NCI-H748 (cell line): Measurements from ENCODE around the gene AGBL4.
"Not testable (repeated sequence)": the region's sequence is repeated elsewhere in the genome, so short reads cannot be mapped to it uniquely, and the experiment has no call there.

Experiments
- DNase-seq: peaks from one replicate; lab custom pipeline; 2025; ENCODE audit not compliant: unreplicated experiment; lab: John Stamatoyannopoulos, UW

Gene AGBL4

DNA sequence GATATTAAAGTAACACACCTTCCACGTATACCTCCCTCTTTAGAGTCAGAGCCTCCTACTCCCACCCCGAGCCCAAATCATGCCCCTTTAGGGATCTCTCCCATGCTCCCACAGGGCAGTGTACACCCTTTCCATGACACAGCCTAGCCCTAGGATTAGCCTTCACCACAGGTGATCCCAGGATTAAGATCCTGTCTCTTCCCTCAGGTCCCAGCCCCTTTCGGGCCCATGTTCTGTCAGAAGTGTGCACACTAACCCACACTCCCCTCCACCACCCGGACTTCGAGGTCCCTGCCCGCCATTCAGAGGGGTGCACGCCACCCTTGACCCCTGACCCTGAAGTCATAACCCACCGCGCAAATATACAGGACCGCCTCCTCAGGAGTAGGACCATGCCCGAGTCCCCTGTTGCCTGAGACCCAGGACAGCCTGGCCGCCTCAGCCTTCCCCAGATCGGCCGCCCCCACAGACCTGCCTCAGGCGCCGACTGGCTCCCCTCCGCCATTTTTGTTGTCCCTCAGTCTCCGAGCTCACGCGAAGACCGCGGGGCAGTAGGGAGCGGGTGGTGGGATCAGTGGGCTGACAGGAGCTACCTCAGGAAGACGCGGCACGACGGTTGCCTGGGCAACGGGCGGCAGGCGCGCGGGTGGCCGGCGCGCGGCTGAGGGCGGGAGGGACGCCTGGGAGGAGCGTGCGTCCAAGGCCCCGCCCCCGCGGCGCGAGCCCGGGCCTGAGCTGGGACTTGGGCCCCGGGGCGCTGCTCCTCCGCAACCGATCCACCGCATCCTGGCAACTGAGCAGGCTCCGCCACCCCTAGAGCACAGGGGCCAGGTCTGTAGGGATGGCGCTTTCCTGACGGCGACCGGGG, at the start of gene AGBL4:
AGBL4 (minus strand) TSS at position 663 of the 868 bp plus-strand sequence.
- peak; percentile 96 for DNase-seq

DNA sequence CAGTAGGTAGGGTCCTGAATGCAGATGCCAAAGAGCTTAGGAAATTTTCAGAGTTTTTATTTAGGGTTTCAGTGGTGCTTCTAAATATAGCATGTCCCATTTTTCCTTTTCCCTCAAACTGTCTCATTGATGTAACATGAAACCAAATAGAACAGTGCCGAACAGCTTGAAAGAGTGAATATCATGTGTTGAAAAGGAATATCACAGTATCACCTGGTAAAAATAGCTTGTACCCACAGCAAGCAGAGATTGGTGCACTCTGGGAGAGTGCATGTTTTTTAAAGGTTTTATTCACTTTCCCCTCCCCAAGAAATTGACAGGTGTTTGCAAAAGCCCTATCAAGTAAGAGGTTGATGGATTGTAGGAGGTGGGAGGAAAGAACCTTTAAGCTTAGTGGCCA, 43.1 kb upstream of the AGBL4 start:
- DNase-seq: no peak

DNA sequence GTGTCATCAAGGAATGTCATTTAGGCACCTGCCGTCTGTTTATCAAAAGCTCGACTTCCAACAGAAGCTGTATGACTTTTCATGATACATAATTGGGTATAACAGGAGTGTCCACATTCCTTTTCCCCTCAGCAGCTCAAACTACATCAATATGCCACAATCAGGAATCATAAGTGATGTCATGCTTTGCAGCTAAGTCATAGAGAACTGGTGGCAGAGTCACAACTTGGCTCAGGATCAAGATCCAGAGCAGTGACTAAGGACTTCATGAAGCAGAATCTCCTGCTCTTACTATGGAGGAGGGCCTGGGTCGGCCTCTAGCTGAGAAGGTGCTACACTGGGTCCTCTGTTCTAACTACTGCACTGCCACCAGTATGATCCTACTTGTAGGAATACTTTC, 36.5 kb upstream of the AGBL4 start:
- peak; percentile 10 for DNase-seq

DNA sequence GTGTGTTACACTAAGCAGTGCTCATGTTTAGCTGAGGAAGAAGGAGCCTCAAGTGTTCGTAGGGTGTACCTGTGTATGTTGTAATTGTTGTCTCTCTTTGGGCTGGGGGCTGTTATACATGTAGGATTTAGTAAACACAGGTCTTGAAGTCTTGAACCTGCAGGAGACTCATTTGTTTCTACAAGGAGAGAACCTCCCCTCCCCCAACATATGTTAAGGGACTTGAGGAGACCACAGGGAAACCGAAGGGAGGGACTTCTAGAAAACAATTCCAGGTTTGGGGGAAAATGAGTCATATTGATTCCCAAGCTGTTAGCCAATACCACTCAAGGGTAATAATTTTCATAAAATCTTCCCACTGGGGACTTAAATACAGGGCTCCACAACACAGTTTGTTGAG, 25.0 kb upstream of the AGBL4 start:
- no peak for DNase-seq

DNA sequence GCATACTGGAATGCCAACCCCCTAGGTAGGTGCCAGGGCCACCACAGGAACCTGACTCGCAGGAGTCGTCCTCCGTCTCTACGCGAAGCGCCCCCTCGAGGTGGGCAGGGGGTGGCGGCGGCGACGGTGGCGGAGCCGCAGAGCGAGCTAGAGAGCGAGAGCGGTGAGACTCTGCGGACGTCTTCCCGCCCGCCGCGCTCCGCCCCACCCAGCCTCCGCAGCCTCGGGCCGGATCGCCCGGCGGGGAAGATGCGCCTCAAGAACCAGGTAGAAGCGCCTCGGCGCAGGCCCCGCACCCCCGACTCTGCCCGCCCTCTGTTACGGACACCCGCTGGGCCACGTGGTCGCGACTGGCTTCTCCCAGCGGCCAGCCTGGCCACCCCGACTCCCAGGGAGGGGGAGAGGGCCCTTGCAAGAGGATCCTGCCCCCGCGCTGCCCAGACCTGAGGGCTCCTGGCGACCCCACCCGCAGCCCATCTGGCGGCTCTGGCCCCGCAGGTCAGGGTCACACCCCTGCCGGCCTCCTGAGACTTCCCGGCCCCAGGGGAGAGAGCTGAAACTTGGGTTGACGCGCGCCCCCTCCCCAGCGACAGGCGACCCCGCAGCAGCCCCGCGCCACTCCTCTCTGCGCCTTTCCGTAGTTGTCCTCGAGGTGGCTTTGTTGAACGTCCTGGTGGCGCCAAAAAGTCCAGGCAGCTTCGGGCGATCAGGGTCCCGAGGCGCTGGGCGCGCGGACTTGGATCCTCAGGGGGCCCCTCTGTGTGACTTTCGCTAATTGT, 24.4 kb upstream of the AGBL4 start:
- DNase-seq: no peak

DNA sequence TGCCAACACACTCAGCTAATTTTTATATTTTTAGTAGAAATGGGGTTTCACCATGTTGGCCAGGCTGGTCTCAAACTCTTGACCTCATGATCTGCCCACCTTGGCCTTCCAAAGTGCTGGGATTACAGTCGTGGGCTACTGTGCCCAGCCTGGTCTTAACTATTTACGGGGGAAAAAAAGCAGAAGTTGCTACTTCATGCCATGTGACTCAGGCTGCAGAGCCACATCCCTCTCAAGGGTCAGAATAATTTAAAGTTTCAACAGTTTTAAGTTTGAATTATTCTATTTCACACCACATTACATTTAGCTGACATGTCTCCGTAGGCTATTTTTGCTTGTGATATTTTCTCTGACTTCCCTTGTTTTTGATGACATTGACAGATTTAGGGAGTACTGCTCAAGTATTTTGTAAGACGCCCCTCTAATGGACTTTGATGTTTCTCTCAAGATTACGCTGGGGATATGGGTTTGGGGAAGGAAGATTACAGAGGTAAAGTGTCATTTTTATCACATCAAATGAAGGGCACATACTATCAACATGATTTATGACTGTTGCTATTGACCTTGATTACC, 14.6 kb upstream of the AGBL4 start:
- no peak for DNase-seq

DNA sequence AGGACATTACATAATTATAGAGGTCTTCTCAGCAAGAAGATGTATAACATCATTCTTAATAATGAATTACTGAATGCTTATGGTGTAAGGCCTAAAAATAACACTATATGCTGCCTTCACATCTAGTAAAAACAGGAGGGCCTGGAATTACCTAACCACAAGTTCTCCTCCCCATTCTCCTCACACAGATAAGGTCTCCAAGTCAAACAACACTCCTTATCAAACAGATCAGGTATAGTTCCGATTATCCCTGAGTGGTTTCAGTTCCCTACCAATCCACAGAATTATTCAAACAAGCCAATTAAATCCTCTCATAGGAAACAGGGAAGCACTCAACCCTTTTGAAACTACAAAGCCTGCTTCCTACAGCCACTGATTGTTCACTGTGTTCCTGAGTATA, 4.0 kb upstream of the AGBL4 start:
- peak; percentile 61 for DNase-seq

DNA sequence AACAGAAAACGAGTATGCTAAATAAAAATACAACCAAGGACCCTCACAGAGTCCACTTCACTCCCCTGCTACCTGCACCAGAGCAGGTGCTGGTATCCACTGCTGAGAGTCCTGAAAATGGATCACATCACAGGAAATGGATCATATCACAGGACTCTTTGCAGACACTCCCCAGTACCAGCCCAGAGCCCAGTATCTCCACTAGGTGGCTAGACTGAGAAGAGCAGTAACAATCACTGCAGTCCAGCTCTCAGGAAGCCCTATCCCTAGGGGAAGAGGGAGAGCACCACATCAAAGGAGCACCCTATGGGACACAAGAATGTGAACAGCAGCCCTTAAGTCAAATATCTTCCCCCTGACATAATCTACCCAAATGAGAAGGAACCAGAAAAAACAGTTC, 28.0 kb downstream of the AGBL4 start:
- DNase-seq: no peak

DNA sequence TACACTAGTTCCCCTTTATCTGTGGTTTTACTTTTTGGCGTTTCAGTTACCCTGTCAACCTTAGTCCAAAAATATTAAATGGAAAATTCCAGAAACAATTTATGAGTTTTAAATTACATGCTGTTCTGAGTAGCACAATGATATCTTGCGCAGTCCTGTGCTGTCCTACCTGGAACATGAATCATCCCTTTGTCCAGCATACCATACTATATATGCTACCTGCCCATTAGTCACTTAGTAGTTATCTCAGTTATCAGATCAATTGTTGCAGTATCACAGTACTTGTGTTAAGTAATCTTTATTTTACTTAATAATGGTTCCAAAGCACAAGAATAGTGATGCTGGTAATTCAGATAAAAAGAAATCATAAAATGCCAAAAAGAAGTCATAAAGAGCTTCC, 52.7 kb downstream of the AGBL4 start:
- no peak for DNase-seq

DNA sequence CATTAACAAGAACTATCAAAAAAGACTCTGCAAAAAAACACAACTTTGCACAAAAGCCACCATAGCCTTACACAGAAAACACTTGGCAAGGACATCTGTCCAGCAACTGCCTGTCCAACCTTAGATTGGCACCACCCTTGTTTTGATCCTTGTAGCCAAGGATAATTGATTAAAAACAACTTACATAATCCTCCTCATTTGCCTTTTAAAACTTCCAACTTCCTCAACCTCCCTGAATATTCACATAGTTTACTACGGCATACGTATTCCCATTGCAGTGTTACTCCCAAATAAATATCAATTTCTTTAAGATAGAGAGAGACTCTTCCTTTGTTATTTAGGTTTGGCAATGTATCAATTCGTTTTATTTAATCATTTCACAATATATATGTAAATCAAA, 72.4 kb downstream of the AGBL4 start:
- no peak for DNase-seq

DNA sequence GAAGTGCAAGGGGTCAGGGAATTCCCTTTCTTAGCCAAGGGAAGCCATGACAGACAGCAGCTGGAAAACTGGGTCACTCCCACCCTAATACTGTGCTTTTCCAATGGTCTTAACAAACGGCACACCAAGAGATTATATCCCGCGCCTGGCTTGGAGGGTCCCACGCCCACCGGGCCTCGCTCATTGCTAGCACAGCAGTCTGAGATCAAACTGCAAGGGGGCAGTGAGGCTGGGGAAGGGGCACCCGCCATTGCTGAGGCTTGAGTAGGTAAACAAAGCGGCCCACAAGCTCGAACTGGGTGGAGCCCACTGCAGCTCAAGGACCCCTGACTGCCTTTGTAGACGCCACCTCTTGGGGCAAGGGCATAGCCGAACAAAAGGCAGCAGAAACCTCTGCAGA, 108.5 kb downstream of the AGBL4 start:
- DNase-seq: not testable (repeated sequence)

DNA sequence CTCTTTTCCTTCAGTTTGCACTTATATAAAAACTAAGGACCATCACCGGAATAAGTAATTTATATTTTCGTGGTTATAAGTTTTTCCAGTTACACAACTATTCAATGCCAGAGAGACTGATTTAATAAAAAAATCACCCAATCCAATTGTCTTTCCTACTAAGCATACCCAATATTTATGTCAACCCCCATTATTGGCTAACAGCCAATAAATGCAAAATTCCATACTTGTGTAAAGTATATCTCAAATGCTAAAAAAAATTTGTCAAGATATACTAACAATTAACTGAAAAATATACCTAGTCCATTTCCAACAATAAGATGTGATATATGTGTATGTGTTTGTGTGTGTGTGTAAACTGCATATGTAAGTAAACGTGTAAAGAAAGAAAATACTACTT, 117.4 kb downstream of the AGBL4 start:
- no peak for DNase-seq

DNA sequence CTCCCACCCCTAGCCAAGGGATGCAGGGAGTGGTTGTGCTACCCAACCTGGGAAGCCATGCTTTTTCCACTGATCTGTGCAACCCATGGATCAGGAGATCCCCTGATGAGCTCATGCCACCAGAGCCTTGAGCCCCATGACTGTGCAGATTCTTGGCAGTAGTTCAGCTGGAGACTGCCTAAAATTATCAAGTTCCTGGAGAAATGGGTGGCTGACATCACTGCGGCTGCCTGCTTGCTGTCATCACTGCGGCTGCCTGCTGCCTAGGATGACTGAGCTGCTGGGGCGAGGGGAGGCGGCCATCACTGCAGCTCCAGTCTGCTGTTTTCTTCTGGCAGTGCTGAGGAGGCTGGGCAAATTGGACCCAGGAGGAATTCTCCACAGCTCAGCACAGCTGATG, 159.2 kb downstream of the AGBL4 start:
- no peak for DNase-seq

DNA sequence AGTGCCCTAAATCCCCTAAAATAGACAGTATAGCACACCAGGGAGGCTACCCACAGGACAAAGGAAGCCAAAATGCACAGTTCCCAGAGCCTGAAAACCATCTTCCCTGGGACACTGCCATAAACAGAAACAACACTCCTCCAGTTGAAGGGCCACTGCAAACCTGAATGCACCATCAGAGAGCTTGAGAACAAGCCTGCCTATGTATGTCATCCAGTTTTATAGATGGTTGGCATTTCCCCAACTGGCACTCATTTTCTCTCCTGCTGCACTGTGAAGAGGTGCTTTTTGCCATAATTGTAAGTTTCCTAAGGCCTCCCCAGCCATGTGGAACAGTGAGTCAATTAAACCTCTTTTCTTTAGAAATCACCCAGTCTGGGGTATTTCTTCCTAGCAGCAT, 169.0 kb downstream of the AGBL4 start:
- peak; percentile 19 for DNase-seq

DNA sequence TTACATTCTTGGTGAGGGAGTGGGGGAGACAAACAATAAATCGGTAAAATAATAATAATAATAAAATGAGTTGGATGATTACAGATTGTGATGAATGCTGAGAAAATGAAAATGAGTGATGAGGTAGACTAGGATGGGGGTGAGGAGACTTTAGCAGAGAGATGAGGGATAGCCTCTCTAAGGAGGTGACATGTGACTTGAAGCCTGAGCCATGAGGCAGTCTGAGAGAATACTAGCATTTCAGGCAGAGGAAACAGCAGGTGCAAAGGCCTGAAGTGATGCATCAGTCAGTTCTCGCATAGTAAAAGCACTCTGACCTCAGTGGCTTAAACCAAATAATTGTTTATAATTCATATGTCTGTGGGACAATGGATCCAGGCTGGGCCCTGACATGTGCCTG, 181.2 kb downstream of the AGBL4 start:
- no peak for DNase-seq

DNA sequence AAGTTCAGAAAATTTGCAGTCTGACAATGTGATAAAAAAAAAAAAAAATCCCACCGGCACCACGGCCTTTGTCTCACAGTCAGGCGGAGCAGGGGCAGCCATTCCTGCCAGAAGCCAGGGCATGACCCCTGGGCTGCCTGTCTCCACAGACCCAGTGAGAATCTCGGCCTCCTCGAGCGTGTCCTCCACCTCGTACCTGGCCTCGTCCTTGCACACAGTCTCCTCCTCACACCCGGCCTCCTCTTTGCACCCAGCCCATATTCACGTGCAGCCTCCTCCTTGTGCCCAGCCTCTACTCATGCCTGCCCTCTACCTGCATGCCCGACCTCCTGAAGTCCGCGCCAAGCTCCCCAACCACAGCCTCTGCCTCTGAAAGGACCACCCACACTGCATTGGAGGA, 182.0 kb downstream of the AGBL4 start:
- no peak for DNase-seq

DNA sequence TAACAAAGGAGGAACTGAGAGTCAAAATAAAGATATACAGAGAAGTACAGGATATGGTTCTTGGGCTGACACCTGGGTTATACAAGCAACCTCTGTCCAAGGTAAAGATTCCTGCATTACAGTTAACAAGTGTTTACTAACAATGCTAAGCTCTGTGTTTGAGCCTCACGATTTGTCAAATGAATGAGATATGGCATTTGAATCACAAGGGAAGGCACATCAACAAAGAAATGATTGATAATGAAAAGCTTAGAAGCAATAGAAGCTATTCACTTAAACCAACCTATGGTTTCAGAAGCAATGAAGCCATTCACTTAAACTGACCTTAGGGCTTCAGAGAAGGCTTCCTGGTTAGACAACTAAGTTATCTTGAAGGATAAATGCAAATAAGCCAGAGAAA, 199.5 kb downstream of the AGBL4 start:
- DNase-seq: no peak

DNA sequence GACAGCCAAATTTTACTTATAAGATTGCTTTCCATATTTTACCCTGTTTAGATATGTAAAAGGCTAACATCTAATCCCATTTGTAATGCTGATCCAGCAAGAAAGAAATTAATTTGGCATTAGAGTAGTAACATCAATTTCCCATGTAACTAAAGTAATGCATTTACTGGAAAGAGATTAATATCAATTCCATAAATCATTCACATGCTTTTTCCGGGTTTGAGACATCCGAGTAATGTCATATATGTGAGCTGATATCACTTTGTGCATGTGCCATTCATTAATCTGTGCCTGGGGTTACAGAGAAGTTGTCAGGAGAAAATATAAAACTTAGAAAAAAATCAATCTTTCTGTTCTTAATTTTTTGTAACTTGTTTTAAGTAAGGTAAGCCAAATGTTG, 206.1 kb downstream of the AGBL4 start:
- DNase-seq: no peak

DNA sequence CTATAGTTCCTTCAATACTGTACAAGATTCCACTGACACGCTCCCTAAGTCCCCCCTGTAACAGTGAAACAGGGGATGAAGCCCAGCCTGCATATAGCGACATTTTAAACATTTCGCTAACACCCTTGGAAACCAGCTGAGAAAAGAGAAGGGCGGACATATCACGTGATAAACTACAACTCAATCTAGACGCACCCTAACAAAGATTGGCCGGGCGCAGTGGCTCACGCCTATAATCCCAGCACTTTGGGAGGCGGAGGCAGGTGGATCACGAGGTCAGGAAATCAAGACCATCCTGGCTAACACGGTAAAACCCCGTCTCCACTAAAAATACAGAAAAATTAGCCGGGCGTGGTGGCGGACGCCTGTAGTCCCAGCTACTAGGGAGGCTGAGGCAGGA, 236.7 kb downstream of the AGBL4 start:
- DNase-seq: not testable (repeated sequence)

DNA sequence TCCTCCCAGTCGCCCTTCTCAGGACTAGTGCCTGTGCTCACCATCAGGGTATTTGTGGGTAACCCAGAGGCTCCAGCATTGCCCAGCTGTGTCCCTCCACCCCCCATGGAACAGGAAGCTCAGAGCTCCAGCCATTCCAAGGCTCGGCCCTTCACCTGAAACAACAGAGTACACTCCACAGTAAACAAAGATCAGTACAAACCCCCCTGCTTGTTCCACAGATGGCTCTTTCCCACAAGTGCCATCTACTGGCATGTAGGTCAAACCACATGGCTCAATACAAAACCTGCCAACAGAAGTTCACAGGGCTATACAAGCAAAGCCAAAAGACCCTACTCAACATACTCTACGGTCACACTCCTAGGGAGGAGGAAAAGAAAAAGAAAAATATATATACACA, 258.7 kb downstream of the AGBL4 start:
- peak; percentile 67 for DNase-seq

DNA sequence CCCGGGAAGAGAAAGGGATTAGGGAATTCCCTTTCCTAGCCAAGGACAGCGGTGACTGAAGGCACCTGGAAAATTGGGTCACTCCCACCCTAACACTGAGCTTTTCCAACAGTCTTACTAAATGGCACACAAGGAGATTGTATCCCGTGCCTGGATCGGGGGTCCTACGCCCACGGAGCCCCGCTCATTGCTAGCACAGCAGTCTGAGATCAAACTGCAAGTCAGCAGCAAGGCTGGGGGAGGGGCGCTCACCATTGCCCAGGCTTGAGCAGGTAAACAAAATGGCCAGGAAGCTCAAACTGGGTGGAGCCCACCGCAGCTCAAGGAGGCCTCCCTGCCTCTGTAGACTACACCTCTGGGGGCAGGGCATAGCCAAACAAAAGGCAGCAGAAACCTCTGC, 285.6 kb downstream of the AGBL4 start:
- DNase-seq: not testable (repeated sequence)

DNA sequence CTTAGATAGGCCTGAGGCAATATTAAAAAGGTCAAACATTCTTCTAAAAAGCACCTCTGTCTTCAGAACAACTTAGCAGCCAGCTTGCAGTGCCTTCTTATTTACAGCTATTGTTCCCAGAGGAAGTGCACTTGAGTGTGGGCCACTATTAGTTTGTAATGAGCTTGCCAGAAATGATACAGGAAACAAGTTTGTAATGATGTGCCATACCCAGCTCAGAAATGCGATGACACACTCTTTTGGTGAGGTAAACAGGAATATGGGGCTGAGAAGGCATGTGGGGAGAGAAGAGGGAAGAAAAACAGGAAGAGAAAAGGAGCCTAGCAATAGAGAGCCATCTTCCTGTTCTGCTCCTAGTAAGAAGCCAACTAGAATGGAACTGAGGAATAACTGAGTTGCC, 295.4 kb downstream of the AGBL4 start:
- no peak for DNase-seq
